GM18505 (cell line): Measurements from ENCODE around the gene PARP14.
"Not testable (repeated sequence)": the region's sequence is repeated elsewhere in the genome, so short reads cannot be mapped to it uniquely, and the experiment has no call there.

Experiments used
- ATAC-seq: cut with Tn5 transposase; IDR thresholded peaks from one replicate; pipeline ENCODE4 v1.9.1; 2021; ENCODE audit not compliant: unreplicated experiment
- POLR2A ChIP-seq: IDR thresholded peaks from 4 replicates; pipeline ENCODE4 v1.6.1; 2011; ENCODE audit warnings: borderline replicate concordance; ENCODE audit not compliant: insufficient read depth, insufficient read length; ENCODE audit errors: extremely low read depth

Gene PARP14

GRCh38 chr3:122725106-122725505, 44.5 kb downstream of the PARP14 start:
- ATAC-seq: no peak
- TF ChIP-seq POLR2A: no peak

- ATAC-seq: no peak
- no peak for TF ChIP-seq POLR2A
Observed at GRCh38 chr3:122727294-122727693, 46.7 kb downstream of the PARP14 start.

DNA sequence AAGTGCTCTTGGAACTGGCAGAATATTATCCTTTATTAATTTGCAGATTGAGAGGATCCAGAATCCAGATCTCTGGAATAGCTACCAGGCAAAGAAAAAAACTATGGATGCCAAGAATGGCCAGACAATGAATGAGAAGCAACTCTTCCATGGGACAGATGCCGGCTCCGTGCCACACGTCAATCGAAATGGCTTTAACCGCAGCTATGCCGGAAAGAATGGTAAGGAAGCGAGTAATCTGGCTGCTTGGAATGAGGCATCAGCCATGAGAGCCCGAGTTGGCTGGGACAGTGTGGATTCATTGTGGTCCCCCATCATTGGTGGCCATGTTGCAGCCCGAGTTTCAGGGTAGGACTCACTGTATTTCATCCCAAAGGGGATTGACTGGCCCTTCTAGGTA, 47.1 kb downstream of the PARP14 start:
- TF ChIP-seq POLR2A: no peak
- ATAC-seq: no peak

- no peak for TF ChIP-seq POLR2A
- no peak for ATAC-seq
Observed at GRCh38 chr3:122728186-122728585, 47.5 kb downstream of the PARP14 start.

GRCh38 chr3:122728756-122729514, 48.3 kb downstream of the PARP14 start:
- no peak for ATAC-seq
- no peak for TF ChIP-seq POLR2A

DNA sequence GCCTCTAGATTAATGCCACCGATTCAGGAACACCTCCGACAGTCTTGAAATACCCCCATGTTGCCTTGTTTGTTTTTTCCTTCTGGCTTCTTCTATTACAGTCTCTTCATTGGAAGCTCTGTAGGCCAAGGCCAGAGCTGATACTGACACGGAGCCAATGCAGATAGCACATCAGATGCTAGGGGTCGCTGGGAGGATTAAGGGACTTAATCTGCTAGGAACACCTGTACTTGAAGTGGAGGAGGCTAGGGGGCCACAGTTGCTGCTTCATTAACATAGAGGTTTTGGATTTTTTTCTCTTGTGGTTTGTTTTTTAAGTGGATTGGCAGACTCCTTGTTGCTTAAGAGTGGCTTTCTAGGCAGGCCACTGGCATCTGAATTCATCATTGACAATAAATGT, 49.6 kb downstream of the PARP14 start:
- TF ChIP-seq POLR2A: no peak
- ATAC-seq: no peak

- not testable (repeated sequence) for ATAC-seq
Observed at GRCh38 chr3:122732682-122733525, 52.3 kb downstream of the PARP14 start.

DNA sequence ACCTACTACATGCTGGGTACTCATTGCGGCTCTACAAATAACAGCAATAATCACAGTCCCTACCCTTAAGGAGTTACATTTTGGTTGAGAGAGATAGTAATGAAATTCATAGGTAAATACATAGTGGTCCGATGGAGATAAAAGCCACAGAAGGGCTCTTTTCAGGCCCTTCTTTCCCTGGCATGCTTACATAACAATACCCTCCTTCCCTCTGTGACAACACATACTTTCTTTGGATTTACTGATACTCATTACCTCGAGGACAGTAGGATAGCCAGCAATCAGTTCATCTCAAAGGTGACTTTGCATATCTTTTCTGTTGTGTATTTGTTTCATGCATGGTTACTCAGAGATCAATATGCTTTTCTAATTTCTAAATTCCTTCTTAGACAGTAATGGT, 58.5 kb downstream of the PARP14 start:
- no peak for ATAC-seq
- TF ChIP-seq POLR2A: no peak

DNA sequence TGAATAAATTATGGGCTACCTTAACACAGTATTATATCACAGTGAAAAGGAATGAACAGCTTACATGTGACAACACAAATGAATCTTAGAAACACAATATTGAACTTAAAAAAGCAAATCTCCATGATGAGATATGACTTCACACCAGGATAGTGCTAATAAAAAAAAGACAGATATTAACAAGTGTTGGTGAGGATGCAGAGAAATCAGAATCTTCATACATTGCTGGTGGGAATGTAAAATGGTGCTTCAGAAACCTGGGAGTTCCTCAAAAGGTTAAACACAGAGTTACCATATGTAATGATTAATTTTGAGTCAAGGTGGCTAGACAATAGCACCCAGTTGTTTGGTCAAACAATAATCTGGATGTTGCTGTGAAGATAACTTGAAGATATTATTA, 61.6 kb downstream of the PARP14 start:
- TF ChIP-seq POLR2A: no peak
- no peak for ATAC-seq

- no peak for TF ChIP-seq POLR2A
- ATAC-seq: no peak
Observed at GRCh38 chr3:122743581-122744120, 63.0 kb downstream of the PARP14 start.

DNA sequence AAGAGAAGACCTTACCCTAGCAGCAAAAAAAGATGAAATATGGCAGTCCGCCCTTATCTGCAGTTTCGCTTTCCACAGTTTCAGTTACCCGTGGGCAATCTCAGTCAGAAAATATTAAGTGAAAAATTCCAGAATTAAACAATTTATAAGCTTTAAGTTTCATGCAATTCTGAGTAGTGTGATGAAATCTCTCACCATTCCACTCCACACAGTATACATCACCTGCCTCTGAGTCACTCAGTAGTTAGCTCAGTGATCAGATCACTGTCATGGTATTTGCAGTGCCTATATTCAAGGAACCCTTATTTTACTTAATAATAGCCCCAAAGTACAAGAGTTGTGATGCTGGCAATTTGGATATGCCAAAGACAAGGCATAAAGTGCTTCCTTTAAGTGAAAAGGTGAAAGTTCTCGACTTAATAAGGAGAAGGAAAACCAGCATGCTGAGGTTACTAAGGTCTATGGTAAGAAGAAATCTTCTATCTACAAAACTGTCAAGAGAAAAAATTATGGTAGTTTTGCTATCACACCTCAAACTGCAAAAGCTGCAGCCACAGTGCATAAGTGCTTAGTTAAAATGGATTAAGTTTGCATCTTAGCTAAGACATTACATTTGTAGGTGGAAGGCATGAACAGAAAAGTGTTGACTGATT, 64.9 kb downstream of the PARP14 start:
- ATAC-seq: no peak
- no peak for TF ChIP-seq POLR2A

GRCh38 chr3:122747295-122747694, 66.7 kb downstream of the PARP14 start:
- ATAC-seq: not testable (repeated sequence)

- no peak for ATAC-seq
- TF ChIP-seq POLR2A: no peak
Observed at GRCh38 chr3:122748347-122748746, 67.7 kb downstream of the PARP14 start.
